GM12874 (cell line): Measurements from ENCODE around the gene DQX1.

ENCODE experiments used
- CTCF ChIP-seq: IDR thresholded peaks from 2 replicates; pipeline ENCODE4 v1.5.1; 2011; ENCODE audit warnings: low read depth, mild to moderate bottlenecking, control low read depth, low read length, moderate library complexity; ENCODE audit not compliant: insufficient read depth

The DQX1 gene

DNA sequence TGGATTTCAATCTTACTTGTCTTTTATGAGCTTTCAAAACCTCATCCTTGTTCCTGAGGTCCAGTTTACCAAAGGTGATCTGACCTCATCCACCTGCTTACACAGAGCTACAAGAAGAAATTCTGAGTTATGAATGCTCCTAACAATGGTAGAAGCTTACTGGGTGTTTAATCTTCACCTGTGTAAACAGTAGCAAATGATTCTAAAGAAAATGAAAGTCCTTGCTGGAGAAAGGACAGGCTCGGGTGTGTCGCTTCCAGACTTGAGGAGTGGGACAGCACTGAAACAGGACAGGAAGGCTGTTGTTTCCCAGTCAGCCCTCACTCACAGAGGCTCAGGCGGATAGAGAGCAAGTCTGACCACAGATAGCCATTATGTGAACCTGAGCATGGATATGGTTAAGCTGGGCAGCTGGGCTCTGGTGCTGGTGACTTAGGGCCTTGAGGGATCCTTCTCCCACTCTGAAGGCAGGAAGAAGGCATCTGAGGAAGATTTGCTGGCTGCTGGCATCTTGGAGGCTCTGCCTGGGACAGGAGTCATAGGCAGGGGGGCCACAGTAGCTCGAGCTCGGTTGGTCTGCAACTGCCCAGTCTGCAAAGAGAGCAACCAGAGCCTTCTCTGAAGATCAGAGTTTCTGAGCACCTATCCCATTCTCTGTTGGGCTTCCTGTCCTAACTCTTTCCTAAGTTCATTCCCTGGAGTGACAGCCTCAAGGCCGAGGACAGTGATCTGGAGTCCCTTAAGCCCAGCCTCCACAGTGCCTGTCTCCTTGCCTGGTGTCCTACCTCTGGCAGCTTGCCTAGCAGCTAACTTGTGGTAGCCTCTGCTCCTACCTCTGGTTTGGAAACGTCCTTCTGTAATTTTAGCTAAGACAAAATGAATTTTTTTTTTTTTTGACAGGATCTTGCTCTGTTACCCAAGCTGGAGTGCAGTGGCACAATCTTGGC, 32.5 kb upstream of the DQX1 start:
- no peak for TF ChIP-seq CTCF

DNA sequence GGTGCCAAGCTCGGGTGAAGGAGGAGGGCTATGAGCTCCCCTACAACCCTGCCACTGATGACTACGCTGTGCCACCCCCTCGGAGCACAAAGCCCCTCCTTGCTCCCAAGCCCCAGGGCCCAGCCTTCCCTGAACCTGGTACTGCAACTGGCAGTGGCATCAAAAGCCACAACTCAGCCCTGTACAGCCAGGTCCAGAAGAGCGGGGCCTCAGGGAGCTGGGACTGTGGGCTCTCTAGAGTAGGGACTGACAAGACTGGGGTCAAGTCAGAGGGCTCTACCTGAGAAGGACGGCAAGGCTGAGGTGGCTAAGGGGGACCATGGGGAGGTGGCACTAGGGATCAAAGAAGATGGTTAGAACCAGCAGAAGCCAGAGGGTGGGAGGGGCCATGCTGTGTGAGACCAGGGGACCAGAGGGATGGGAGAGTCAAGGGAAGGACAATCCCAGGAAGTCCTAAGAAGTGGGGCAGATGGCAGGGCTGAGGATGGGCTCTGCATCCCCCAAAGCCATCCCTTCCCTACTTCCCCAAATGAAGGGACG, 30.9 kb upstream of the DQX1 start:
- TF ChIP-seq CTCF, result no peak

DNA sequence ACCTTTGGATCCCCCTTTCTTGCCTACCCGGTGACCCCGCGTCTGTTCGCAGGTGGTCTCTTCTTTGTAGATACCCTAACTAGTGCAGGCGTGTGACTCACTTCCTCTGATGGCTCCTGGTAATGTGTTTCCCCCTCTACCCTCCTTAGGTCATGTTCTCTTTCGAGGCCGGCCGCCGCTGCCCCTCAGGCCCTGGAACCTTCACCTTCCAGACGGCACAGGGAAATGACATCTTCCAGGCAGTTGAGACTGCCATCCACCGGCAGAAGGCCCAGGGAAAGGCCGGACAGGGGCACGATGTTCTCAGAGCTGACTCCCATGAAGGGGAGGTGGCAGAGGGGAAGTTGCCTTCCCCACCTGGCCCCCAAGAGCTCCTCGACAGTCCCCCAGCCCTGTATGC, 30.1 kb upstream of the DQX1 start:
- no peak for TF ChIP-seq CTCF

- no peak for TF ChIP-seq CTCF
Measured at GRCh38 chr2:74555610-74556103, 29.6 kb upstream of the DQX1 start.

- TF ChIP-seq CTCF, result no peak
Measured at GRCh38 chr2:74554820-74555531, 28.9 kb upstream of the DQX1 start.

DNA sequence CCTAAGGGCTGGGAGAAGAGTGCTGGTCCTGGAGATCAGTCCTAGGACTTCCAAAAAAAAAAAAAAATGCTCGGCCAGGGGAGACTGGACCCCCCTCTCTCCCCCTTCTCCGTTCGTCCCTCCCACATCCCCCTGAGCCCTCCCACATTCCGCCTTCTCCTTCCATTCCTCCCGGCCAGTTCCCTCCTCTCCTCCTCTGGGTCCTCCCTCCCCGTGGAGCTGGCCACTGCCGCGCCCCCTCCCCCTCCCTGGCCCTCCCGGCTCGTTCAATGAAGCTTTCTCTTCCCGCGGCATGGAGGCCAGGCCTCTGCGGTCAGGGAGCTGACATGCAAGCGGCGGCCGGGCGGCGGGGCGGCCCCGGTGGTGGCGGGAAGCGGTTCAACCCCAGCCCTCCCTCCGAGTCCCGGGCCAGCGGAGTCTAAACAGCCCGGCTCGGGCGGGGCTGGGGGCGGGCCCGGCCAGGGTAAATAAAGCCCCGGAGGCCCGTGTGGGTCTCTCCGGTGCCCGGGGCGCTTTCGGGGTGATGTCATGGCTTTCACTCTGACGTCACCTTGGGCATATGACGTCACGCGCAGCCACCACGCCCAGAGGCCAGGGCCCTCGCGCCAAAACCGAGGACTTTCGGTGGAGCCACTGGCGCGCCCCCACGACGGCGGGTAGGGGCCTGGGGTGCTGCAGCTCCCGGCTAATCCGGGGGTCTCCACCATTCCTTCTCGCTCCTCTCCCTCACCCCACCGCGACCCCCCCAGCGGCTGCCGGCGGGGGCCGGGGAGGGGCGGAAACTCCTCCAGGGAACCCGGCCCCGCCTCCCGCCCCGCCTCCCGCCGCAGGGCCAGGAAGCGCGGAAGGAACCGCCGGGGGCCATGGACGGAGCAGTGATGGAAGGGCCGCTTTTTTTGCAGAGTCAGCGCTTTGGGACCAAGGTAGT, 28.1 kb upstream of the DQX1 start, which contains the start of the genes DOK1 and LOXL3:
DOK1 (plus strand) TSS at position 829 of the 928 bp plus-strand sequence; CDS start at position 864, 35 bp downstream.
LOXL3 (minus strand) TSS at position 51 of the 928 bp plus-strand sequence. CDS start 1,308 bp downstream, outside the sequence.
- no peak for TF ChIP-seq CTCF
